NCI-H82 treated with DMSO at 0.1 percent for 48 hours (cell line): ENCODE measurements around the gene TNRC6C.
A peak's percentile ranks its signal among the peaks of the same experiment; 100 is the strongest.
"Not testable (repeated sequence)": the region's sequence is repeated elsewhere in the genome, so short reads cannot be mapped to it uniquely, and the experiment has no call there.

Source experiments
- DNase-seq: peaks from one replicate; lab custom pipeline; 2025; ENCODE audit not compliant: unreplicated experiment; lab: John Stamatoyannopoulos, UW

Gene TNRC6C

GRCh38 chr17:77929871-77930436, 28.5 kb upstream of the TNRC6C start:
- DNase-seq: no peak

- no peak for DNase-seq
Observed at GRCh38 chr17:77930780-77931768, 27.4 kb upstream of the TNRC6C start.

- no peak for DNase-seq
Observed at GRCh38 chr17:77933777-77934398, 24.6 kb upstream of the TNRC6C start.

GRCh38 chr17:77935121-77935571, 23.4 kb upstream of the TNRC6C start:
- no peak for DNase-seq

GRCh38 chr17:77935744-77936143, 22.8 kb upstream of the TNRC6C start:
- DNase-seq: not testable (repeated sequence)

GRCh38 chr17:77936881-77937280, 21.6 kb upstream of the TNRC6C start:
- DNase-seq: no peak

- DNase-seq: no peak
Observed at GRCh38 chr17:77941004-77941403, 17.5 kb upstream of the TNRC6C start.

- DNase-seq: no peak
Observed at GRCh38 chr17:77942112-77942988, 16.2 kb upstream of the TNRC6C start.

- DNase-seq: no peak
Observed at GRCh38 chr17:77943971-77944370, 14.5 kb upstream of the TNRC6C start.

GRCh38 chr17:77944390-77945222, 13.9 kb upstream of the TNRC6C start:
- DNase-seq: peak; percentile 26

- DNase-seq: no peak
Observed at GRCh38 chr17:77946900-77947645, 11.4 kb upstream of the TNRC6C start.

GRCh38 chr17:77948690-77949114, 9.8 kb upstream of the TNRC6C start:
- DNase-seq: peak; percentile 31

GRCh38 chr17:77951123-77951522, 7.4 kb upstream of the TNRC6C start:
- DNase-seq: no peak

- DNase-seq: no peak
Observed at GRCh38 chr17:77952368-77952767, 6.1 kb upstream of the TNRC6C start.

- no peak for DNase-seq
Observed at GRCh38 chr17:77957235-77957856, 1.2 kb upstream of the TNRC6C start.

GRCh38 chr17:77958716-77959125, 218 bp downstream of the TNRC6C start:
- DNase-seq: no peak

- DNase-seq: no peak
Observed at GRCh38 chr17:77959126-77959925, 823 bp downstream of the TNRC6C start.
